ENCODE data around the gene DAB1.

The DAB1 gene

GRCh38 chr1:57157818-57158603 is 265.8 kb downstream of the DAB1 start:
- no peak for DNase-seq

DNA sequence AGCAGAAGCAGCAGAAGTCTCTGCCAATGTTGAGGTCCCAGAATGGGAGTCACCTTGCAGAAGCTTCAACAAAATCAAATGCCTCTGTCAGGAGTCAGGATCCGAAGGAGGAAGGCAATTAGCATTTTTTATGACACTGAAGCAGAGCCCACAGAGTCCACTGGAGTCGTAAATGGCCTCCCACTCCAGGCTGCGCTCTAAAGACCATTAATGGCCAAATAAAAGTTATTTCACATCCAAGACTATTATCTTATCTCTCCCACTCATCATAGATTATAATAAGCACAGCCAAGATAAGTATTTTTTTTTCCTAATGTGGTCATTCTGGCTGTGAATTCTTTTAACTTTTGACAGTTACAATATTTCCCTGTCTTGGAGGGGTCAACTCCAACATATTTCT is 267.0 kb downstream of the DAB1 start:
- no peak for DNase-seq

DNA sequence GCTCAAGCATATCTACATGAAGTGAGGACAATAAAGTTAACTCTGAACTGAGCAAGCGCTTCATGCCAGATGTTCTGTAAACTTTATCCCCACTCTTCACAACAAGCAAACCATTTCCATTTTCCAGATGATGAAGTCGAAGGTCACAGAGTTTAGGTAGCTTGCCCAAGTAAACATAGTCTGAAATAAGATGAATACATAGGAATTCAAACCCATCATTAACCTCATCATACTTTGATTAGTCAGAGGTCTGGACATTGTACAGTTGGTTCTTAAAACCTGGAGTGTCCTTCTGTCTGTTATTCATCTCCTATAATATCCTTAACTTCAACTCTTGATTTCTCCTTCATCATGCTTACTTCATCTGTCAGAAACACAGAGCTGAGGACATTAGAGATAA is 277.8 kb downstream of the DAB1 start:
- no peak for DNase-seq

DNA sequence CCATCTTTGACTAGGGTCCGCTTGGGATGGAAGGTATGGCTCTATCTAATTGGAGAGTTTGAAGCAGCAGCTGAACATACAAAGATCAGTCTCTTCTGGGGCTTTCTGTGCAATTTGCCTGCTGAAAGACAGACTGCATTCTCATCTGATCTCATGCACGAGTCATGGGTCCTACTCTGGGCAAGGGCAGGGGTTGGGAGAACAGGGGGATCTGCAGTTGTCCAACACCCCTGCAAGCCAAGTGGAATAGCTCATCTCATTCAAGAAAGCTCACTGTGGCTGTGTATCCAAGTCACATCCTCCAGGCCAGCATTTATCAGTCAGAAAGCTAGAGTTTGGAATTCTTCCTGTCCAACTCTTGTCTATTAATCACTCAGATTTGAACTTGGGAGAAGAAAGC is 280.9 kb downstream of the DAB1 start:
- no peak for DNase-seq

DNA sequence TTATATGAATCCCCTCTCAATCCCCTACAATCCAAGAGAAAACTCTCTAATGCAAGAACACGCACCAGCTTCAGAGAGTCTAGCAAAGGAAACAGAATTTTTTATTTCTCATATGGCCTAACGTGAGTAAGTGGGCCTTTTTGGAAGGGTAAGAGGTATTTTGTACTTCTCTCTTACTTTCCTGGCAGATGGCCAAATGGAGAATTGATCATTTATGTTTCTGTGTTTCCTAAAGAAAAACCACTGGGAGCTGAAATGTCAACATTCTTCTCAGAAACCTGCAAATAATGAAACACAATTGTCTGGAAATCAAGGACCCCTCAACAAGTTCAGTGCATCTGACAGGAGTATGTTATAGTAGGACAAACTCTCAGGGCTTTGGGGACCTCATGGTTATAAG is 281.7 kb downstream of the DAB1 start:
- DNase-seq = no peak

- DNase-seq = no peak
Observed at GRCh38 chr1:57138432-57139078, 285.3 kb downstream of the DAB1 start.

DNA sequence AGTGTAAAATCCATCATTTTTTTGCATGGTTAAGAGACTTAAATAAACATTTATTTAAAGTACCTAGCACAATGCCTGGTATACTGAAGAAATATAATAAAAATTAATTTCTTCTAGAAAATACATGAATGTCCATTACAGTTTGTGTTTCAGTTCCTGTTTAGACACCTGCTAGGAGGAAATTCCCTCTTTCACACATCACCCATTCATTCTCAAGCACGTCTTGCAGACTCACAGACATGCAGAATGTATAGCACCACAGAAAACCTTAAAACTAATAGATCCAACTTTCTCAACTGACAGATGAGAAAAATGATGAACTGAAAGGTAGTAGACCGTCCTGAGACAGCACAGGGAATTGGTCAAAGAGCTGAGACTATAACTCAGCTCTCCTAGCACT is 285.9 kb downstream of the DAB1 start:
- DNase-seq = no peak

DNA sequence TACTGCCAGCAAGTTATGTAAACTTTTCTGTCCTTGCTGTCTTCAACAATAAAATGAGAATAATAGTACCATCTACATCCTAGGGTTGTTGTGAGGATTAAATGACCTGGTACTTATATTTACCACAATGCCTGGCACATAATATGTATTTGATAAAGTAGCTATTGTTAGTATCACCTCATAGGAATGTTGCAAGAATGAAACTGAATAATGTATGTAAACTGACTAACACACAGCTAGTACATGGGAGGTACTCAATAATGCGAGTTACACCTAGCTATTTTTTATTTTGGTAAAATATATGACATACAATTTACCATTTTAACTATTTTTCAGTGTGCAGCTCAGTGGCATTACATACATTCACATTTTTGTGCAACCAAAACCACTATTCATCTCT is 289.1 kb downstream of the DAB1 start:
- DNase-seq = no peak

GRCh38 chr1:57133686-57134085 is 290.2 kb downstream of the DAB1 start:
- no peak for DNase-seq

DNA sequence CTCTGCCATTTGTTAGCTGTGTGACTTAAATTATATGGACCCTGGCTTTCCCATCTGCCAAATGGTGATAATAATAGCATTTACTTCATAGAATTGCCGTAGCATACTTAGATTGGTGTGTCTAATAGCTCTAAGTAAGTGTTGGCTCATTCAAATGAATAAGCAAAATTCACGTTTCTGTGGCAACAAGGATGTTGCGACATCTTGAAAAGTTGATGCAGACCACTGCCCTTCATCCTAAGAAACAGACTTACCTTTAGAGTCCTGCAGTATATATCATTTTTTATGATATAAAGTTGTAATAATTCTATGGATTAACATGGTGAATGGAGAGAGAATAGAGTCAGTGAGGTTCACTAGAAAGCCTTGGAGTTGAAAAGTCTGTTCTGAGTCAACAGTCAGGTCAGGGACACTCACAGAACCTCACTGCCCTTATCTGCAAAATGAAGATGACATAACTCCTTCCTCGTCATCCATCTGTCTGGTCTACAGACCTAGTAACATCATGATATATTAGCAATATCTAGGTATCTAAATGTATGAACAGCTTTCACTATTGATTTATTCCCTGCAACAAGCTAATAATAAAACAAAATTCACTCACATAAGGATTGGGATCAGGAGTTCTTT is 290.8 kb downstream of the DAB1 start:
- no peak for DNase-seq

DNA sequence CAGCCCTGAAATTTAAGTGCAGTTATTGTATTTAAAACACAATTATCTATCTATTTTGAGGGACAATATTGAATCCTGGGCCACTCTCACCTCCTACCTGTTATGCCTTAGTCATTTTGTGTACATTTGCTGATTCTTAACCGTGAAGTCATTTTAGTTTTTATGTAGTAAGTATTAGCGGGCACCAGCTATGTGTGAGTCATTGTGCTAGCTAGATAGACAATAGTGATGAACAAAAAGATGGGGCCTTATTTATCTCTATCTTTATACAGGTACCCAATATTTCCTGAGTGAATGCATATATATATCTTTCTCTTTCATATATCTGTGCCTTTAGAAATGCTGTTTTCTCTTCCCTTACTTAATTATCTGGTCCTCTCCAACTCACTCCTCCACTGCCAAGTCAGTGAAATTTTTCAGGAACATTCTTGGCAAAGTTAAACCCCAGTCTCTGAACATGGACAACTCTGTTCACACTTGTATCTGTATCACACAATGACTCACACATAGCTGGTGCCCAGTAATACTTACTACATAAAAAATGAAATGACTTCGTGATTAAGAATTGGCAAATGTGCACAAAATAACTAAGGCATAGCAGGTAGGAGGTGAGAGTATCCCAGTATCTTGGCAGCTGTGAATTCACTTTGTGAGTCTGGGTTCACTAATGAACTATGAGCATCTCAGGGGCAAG is 292.0 kb downstream of the DAB1 start:
- DNase-seq = no peak

DNA sequence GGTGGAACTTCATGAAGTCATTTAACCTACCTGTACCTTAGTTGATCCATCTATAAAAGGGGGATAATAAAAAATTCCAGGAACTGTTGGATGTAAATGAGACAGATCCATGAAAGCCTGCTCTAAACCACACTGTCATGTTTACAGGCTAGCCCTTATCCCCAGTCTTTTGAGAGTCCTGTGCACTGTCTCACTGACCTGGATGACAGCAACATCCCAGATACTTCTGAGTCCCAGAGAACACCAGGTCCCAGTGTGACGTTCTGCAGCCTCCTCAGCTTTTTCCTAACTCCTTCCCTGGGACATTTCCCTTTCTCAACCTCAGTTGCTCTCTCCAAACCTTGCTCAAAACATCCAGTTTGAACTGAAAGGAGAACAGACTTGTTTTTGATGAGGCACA is 292.6 kb downstream of the DAB1 start:
- DNase-seq = no peak

DNA sequence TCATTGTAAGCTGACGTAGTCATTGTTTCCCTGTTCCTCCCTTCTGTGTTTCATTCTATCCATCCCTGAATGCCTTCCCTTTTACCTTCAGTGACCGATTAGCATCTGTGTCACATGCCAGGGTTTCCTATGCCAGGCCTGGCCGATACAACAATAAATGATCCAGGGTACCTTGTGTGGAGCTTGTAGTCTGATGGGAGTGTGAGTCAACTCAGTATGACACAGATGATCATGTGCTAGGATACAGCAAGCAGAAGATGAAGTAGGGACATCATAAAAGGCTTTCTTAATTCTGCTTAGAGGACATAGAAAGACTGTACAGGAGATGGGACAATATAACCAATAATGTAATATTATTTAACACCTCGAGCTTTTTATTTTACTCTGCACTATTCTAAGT is 294.0 kb downstream of the DAB1 start:
- DNase-seq = no peak

- no peak for DNase-seq
Observed at GRCh38 chr1:57127976-57128375, 295.9 kb downstream of the DAB1 start.

DNA sequence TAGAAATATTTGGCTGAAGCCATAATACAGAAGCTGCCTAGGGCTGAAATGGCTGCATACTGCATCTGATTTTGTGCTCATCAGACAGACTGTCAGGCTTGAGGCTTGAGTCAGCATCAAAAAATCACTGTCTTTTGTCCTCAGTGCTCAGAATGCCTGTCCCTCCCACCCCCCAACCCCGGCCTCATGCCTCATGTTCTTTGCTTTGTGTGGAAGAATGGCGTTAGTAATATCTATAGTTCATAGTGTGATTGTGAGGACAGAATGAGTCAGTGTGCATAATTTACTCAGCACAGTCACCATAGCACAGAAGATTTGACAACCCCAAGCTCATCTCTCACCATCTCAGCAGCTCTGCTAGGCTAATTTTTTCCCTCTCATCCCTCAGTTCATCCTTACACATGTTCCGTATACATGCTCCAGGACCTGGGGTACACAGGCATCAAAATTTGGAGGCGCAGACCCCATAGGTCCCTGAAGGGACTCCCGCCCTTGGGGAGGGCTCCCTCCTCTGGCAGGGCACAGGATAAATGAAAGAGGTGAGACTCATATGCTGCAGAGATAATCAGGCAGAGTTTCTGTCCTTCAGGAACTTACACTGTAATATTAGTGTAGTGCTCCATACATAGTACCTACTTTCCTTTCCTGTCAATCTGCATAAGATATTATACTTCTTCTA is 299.0 kb downstream of the DAB1 start:
- no peak for DNase-seq

- DNase-seq = no peak
Observed at GRCh38 chr1:57124170-57124569, 299.7 kb downstream of the DAB1 start.

DNA sequence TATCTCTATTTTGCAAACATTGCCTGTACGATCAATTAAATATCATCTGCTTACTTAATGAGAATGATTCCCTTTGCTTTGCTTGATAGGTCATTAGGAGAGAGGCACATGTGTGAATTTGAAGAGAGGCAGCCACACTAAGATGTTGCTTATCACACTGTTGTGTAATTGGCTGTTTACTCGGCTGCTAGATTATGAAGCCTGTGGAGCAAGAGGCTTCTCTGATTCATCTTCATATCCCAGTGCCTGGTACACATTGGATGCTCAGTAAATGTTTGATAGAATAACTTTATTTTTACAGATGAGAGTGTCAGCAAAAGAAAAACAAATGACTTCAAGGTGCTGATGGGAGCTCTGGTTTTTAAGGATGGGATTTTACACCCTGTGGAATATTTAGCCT is 301.8 kb downstream of the DAB1 start:
- no peak for DNase-seq

- no peak for DNase-seq
Observed at GRCh38 chr1:57118948-57119603, 304.8 kb downstream of the DAB1 start.

- DNase-seq = no peak
Observed at GRCh38 chr1:57117753-57118152, 306.1 kb downstream of the DAB1 start.

GRCh38 chr1:57116871-57117270 is 307.0 kb downstream of the DAB1 start:
- no peak for DNase-seq

DNA sequence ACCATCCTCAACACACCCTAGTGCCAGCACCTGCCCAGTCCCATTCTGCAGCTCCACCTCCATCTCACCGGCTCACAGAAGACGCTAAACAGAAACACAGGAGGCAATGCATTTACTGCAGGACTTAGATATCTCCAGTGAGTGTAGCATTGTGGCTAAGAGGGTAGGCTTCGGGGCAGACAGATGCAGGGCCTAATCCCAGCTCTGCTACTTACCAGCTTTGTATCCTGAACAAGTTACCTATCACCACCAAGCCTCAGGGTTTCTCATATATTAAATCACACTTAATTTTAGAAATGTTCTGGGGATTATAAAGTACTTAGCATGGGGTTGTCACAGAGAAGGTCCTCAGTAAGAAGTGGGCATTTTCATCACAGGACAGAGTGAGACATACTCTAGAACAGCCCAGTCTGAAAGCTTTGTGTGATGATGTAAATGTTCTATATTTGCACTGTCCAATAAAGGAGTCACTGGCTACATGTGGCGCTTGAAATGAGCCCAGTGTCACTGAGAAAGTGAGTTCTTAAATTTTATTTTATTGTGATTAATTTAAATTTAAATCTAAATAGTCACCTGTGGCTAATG is 308.7 kb downstream of the DAB1 start:
- no peak for DNase-seq

- DNase-seq = no peak
Observed at GRCh38 chr1:57112148-57112547, 311.7 kb downstream of the DAB1 start.
